ENCODE results near the gene SCARB1. TPM values are rescaled to one million over a fixed set of nuclear protein-coding genes. Genes with fewer than 3 reads are reported as not detected.

SCARB1 gene
- total and polyA plus RNA-seq, 4 donors = 14.9 to 88.4 (median 56.2) TPM

DNA sequence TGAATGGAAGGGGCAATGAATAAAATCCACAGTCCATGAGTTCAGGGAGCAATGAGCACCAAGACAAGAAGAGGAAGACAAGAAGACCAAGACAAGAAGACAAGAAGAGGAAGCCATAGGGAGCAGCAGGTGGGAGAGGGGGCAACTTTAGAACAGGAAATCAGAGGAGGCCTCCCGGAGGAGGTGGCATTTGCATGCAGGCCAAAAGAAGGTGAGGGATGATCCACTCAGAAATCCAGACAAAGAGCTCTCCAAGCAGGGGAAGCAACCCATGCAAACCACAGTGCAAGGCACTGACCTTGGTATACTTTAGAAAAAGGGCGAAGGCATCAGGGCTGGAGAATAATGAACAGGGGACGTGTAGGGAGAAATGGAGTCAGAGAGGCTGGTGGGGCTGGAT lies 58.6 kb downstream of the SCARB1 start:
- no peak overlapping the region for H3K4me3 ChIP-seq (ENCODE audit: low read depth, low read length)
- no peaks in the 10 kb centered on the region for H3K27me3 ChIP-seq (ENCODE audit: control insufficient read depth, insufficient read depth, low read length)
- no peaks in the 10 kb centered on the region for H3K9me3 ChIP-seq (ENCODE audit: control insufficient read depth, insufficient read depth, low read length)
- 92% methylated on average over 3 of the region's 3 CpGs for WGBS (ENCODE audit: insufficient coverage)
- H3K4me1 ChIP-seq (ENCODE audit: control insufficient read depth, insufficient read depth, low read length) = peaks cover 10% of the 10 kb centered on the region
- no peak for DNase-seq (ENCODE audit: low read depth in 4 of 6, low spot score in 6 of 6)
- no peak overlapping the region for H3K27ac ChIP-seq (ENCODE audit: low read depth, low read length)
- peaks cover 68% of the 10 kb centered on the region for H3K36me3 ChIP-seq (ENCODE audit: control insufficient read depth, insufficient read depth, low read length)

DNA sequence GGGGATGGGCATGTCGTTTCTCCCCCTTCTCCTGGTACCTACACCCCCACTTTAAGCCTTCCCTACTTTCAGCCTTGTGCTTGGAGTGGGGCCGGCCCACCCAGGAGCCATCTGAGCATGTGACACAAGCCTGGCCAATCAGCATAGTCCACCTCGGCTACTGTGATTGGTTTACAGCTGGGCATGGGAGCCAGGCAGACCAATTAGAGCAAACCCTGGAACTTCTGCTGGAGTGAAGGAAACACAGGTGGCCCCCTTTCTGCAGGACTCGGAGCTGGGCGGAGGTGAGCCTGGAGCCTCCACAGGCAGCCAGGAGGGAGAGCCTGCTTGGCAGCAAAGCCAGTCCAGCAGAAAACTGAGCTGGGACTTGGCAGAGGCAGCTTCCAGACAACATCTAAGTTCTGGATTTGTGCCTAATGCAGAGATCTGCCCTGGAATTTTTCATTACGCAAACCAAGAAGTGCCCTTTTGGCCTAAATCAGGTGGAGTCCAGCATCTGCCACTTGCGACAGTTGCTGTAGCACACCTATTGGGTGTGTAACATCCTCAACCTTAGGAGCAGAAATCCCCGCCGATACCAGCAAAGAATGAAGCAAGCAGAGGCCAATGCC lies 59.5 kb downstream of the SCARB1 start:
- H3K4me1 ChIP-seq (ENCODE audit: control insufficient read depth, insufficient read depth, low read length) = peaks cover 10% of the 10 kb centered on the region
- H3K4me3 ChIP-seq (ENCODE audit: low read depth, low read length) = no peak overlapping the region
- WGBS (ENCODE audit: insufficient coverage) = 90% methylated on average over 8 of the region's 9 CpGs
- DNase-seq (ENCODE audit: low read depth in 4 of 6, low spot score in 6 of 6) = peak in 2 of 6 donors; percentile 19 to 48
- H3K36me3 ChIP-seq (ENCODE audit: control insufficient read depth, insufficient read depth, low read length) = peaks cover 65% of the 10 kb centered on the region
- no peaks in the 10 kb centered on the region for H3K9me3 ChIP-seq (ENCODE audit: control insufficient read depth, insufficient read depth, low read length)
- H3K27me3 ChIP-seq (ENCODE audit: control insufficient read depth, insufficient read depth, low read length) = no peaks in the 10 kb centered on the region
- H3K27ac ChIP-seq (ENCODE audit: low read depth, low read length) = no peak overlapping the region

DNA sequence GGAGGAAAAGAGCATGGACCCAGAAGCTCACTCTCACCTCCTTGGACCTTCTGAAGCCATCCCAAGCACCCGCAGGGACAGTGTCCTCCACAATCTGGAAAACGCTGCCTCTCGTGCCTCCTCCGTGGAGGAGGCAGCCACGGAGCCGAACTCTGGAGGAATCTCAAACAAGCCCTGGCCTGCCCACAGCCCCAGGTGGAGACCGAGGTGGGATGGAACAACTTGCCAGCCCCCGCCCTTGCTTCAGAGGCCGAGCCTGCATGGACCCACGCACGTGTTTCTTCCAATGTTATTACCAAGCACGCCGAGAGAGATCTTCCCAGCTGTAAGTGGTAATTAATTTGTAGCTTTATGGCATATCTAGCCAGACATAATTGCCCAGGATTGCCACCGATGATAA lies 61.3 kb downstream of the SCARB1 start:
- H3K27me3 ChIP-seq (ENCODE audit: control insufficient read depth, insufficient read depth, low read length) = no peaks in the 10 kb centered on the region
- DNase-seq (ENCODE audit: low read depth in 4 of 6, low spot score in 6 of 6) = peak in 1 of 6 donors; percentile 71
- H3K36me3 ChIP-seq (ENCODE audit: control insufficient read depth, insufficient read depth, low read length) = peaks cover 70% of the 10 kb centered on the region
- H3K27ac ChIP-seq (ENCODE audit: low read depth, low read length) = no peak overlapping the region
- peaks cover 19% of the 10 kb centered on the region for H3K4me1 ChIP-seq (ENCODE audit: control insufficient read depth, insufficient read depth, low read length)
- no peak overlapping the region for H3K4me3 ChIP-seq (ENCODE audit: low read depth, low read length)
- no peaks in the 10 kb centered on the region for H3K9me3 ChIP-seq (ENCODE audit: control insufficient read depth, insufficient read depth, low read length)
- WGBS (ENCODE audit: insufficient coverage) = 82% methylated on average over 14 of the region's 14 CpGs

DNA sequence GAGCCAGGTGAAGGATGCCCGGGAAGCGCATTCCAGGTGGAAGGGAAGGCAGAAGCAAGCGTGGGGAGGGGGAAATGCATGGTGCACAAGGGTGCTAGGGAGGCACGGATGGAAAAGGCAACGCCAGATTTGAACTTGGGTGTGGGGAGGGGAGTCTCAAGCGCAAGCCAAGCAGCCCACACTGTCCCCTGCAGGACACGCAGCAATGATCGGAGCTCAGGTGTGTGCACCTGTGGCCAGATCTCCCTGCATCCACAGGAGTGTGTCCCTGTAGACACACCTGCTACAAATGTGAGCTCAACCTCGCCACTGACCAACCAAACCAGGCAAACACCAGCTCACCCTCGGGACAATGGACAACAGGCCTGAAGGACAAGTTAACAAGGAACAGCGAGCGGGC lies 63.2 kb downstream of the SCARB1 start:
- H3K27me3 ChIP-seq (ENCODE audit: control insufficient read depth, insufficient read depth, low read length) = no peaks in the 10 kb centered on the region
- no peak for DNase-seq (ENCODE audit: low read depth in 4 of 6, low spot score in 6 of 6)
- H3K4me3 ChIP-seq (ENCODE audit: low read depth, low read length) = no peak overlapping the region
- H3K27ac ChIP-seq (ENCODE audit: low read depth, low read length) = no peak overlapping the region
- WGBS (ENCODE audit: insufficient coverage) = 93% methylated on average over 12 of the region's 12 CpGs
- peaks cover 59% of the 10 kb centered on the region for H3K36me3 ChIP-seq (ENCODE audit: control insufficient read depth, insufficient read depth, low read length)
- H3K9me3 ChIP-seq (ENCODE audit: control insufficient read depth, insufficient read depth, low read length) = no peaks in the 10 kb centered on the region
- peaks cover 27% of the 10 kb centered on the region for H3K4me1 ChIP-seq (ENCODE audit: control insufficient read depth, insufficient read depth, low read length)

DNA sequence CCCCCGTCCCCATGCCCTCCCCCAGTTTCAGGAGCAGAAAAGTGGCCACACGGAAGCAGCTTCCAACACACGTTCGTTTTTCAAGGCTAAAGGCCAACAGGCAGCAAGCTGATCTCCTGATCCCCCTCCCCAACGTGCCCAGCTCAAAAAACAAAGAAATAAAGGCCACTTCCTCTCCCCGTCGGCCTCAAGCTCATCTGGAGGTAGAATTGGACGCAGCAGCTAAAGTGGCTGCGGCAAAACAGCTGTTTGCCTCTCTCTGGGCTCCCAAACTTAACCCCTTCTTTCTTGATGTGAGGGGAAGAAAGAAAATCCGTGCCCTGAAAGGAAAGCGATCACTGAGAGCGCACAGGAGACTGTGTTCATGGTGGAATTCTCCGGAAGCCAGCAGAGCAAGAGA lies 66.3 kb downstream of the SCARB1 start:
- Histone ChIP-seq H3K9me3 (ENCODE audit: control insufficient read depth, insufficient read depth, low read length) (no peaks in the 10 kb centered on the region), H3K36me3 (ENCODE audit: control insufficient read depth, insufficient read depth, low read length) (peaks cover 46% of the 10 kb centered on the region), H3K27me3 (ENCODE audit: control insufficient read depth, insufficient read depth, low read length) (no peaks in the 10 kb centered on the region), H3K27ac (ENCODE audit: low read depth, low read length) (peak overlapping the region; percentile 26), H3K4me1 (ENCODE audit: control insufficient read depth, insufficient read depth, low read length) (peaks cover 24% of the 10 kb centered on the region), H3K4me3 (ENCODE audit: low read depth, low read length) (no peak overlapping the region)
- WGBS (ENCODE audit: insufficient coverage) = 34% methylated on average over 8 of the region's 13 CpGs
- DNase-seq (ENCODE audit: low read depth in 4 of 6, low spot score in 6 of 6) = peak in 2 of 6 donors; percentile 11 to 31

DNA sequence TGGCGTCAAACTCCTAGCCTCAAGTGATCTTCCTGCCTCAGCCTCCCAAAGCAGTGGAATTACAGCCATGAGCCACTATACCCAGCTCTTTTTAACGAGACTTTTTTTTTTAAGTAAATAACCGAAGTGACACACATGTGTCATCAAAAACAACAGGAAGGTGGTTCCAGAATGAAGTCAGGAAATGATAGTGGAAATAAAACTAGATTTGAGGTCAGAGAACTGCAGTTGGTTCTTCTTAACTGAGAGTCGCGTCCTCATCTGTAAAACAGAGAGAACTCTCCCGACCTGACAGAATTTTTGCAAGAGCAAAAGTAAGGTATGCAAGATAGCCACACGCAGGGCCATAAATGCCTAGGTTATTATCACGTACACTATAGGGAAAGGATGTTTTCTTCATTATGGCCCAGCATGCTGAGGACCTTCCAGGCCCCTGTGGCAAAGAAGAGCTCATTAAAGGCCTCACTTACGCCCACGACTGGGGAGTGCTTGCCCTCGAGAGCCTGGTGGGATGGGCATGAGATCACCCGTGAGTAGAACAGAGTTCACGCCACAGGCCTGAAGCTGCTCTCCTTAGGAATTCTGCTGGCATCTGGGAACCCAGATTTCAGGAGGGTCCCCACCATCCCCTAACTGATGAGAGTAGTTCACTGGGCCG lies 67.2 kb downstream of the SCARB1 start:
- Histone ChIP-seq H3K4me3 (ENCODE audit: low read depth, low read length) (no peak overlapping the region), H3K9me3 (ENCODE audit: control insufficient read depth, insufficient read depth, low read length) (no peaks in the 10 kb centered on the region), H3K4me1 (ENCODE audit: control insufficient read depth, insufficient read depth, low read length) (peaks cover 26% of the 10 kb centered on the region), H3K36me3 (ENCODE audit: control insufficient read depth, insufficient read depth, low read length) (peaks cover 48% of the 10 kb centered on the region), H3K27me3 (ENCODE audit: control insufficient read depth, insufficient read depth, low read length) (no peaks in the 10 kb centered on the region), H3K27ac (ENCODE audit: low read depth, low read length) (no peak overlapping the region)
- WGBS (ENCODE audit: insufficient coverage) = 71% methylated on average over 11 of the region's 14 CpGs
- DNase-seq (ENCODE audit: low read depth in 4 of 6, low spot score in 6 of 6) = no peak

DNA sequence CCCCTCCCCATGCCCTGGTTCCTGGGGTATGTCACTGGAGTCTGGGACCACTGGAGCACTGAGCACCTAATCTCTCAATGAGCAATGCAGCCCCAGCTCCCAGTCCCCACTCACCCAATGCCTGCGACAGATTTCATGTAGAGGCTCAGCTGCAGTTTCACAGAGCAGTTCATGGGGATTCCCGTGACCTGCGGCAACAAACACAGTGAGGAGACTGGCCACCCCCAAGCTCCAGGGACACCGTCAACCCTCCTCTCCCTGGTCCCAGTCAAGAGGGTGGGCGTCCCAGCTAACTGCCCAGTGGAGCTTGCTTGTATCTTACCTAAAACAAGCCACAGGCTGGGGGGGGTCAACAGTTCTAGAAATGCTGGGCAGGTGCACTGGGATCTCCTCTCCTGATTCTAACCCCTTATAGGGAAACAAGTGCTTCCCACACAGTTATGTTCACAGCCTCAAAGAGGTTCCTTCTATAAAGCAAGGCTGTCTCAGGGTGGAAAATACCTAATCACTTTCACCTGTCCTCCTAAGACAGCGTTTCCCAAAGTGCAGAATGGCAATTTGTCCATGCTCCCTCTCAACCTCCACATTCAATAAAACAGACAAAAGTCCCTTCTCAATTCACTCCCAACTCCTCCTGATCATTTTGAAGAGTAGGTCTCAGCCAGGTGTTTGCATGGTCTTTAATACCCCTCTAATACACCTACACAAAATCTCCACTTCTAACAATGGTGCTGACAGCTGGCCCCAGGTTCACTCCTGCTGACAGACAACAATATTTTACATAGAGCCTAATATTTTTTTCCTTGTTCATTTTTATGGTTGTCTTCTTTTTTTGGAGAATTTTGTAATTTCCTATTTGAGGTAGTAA lies 68.3 kb downstream of the SCARB1 start:
- H3K27ac ChIP-seq (ENCODE audit: low read depth, low read length) = no peak overlapping the region
- H3K4me3 ChIP-seq (ENCODE audit: low read depth, low read length) = no peak overlapping the region
- WGBS (ENCODE audit: insufficient coverage) = 94% methylated on average over 6 of the region's 6 CpGs
- DNase-seq (ENCODE audit: low read depth in 4 of 6, low spot score in 6 of 6) = no peak
- peaks cover 48% of the 10 kb centered on the region for H3K36me3 ChIP-seq (ENCODE audit: control insufficient read depth, insufficient read depth, low read length)
- peaks cover 28% of the 10 kb centered on the region for H3K4me1 ChIP-seq (ENCODE audit: control insufficient read depth, insufficient read depth, low read length)
- H3K9me3 ChIP-seq (ENCODE audit: control insufficient read depth, insufficient read depth, low read length) = no peaks in the 10 kb centered on the region
- H3K27me3 ChIP-seq (ENCODE audit: control insufficient read depth, insufficient read depth, low read length) = no peaks in the 10 kb centered on the region

DNA sequence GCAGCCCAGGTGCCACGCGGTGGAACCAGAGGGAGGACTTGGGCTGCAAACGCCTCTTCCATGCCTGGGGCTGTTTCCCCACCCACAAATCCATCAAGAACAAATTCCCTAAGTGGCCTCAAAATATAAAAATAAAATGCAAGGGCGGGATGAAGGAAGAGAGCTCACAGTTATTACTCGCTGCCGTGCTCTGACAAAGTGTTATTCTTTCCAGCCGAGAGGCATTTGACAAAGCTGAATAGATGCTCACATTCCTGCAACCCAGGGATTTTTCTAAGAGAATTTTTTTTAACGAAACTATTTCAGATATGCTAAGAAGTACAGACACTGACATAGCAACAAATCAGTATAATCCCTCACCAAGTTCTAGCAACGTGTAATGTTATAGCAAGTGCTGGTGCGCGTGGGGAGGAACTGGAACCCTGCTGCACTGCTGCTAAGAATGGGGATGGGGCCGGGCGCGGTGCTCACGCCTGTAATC lies 70.7 kb downstream of the SCARB1 start:
- H3K9me3 ChIP-seq (ENCODE audit: control insufficient read depth, insufficient read depth, low read length) = no peaks in the 10 kb centered on the region
- DNase-seq (ENCODE audit: low read depth in 4 of 6, low spot score in 6 of 6) = peak in 2 of 6 donors; percentile 34 to 41
- H3K36me3 ChIP-seq (ENCODE audit: control insufficient read depth, insufficient read depth, low read length) = peaks cover 38% of the 10 kb centered on the region
- 67% methylated on average over 8 of the region's 15 CpGs for WGBS (ENCODE audit: insufficient coverage)
- peaks cover 26% of the 10 kb centered on the region for H3K4me1 ChIP-seq (ENCODE audit: control insufficient read depth, insufficient read depth, low read length)
- H3K27me3 ChIP-seq (ENCODE audit: control insufficient read depth, insufficient read depth, low read length) = no peaks in the 10 kb centered on the region
- no peak overlapping the region for H3K4me3 ChIP-seq (ENCODE audit: low read depth, low read length)
- peak overlapping the region; percentile 64 for H3K27ac ChIP-seq (ENCODE audit: low read depth, low read length)

DNA sequence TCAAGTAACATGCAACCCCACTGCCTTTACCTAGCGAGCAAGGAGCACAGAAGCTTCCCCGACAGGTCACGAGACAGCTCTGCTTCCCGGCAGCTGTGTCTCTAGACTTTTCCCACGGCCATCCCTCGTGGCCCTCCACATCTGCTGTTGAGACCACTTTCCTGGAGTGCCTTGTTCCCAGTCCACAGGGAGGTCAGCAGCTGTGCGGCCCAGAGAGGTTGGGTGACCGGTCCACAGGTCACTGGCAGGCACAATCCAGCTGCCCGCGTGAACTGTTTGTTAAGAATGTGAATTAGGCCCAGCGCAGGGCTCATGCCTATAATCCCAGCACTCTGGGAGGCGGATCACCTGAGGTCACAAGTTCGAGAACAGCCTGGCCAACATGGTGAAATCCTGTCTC lies 71.5 kb downstream of the SCARB1 start:
- Histone ChIP-seq H3K27ac (ENCODE audit: low read depth, low read length) (no peak overlapping the region), H3K27me3 (ENCODE audit: control insufficient read depth, insufficient read depth, low read length) (no peaks in the 10 kb centered on the region), H3K9me3 (ENCODE audit: control insufficient read depth, insufficient read depth, low read length) (no peaks in the 10 kb centered on the region), H3K4me3 (ENCODE audit: low read depth, low read length) (no peak overlapping the region), H3K36me3 (ENCODE audit: control insufficient read depth, insufficient read depth, low read length) (peaks cover 32% of the 10 kb centered on the region), H3K4me1 (ENCODE audit: control insufficient read depth, insufficient read depth, low read length) (peaks cover 19% of the 10 kb centered on the region)
- 87% methylated on average over 12 of the region's 13 CpGs for WGBS (ENCODE audit: insufficient coverage)
- DNase-seq (ENCODE audit: low read depth in 4 of 6, low spot score in 6 of 6) = no peak
